ENCODE results near the gene RBM41.

RBM41 gene

GRCh38 chrX:107025545-107025944 lies 93.1 kb downstream of the RBM41 start:
- DNase-seq (ENCODE audit: low read depth, low spot score): peak; percentile 18
- TF ChIP-seq YY1 (IDR thresholded peaks at IDR 0.05; ENCODE audit: insufficient read depth, insufficient read length) (no peak), SUZ12 (IDR thresholded peaks at IDR 0.05; ENCODE audit: extremely low read depth, insufficient read depth, insufficient read length) (no peak), ZNF274 (IDR thresholded peaks at IDR 0.05; ENCODE audit: low read depth, low read length) (no peak)
- Histone ChIP-seq H3K27me3 (ENCODE audit: insufficient read depth, insufficient read length) (no peaks in the 10 kb centered on the region), H3K9me3 (ENCODE audit: insufficient read depth, low read length) (no peaks in the 10 kb centered on the region), H3K9ac (ENCODE audit: insufficient read length, low read depth) (no peak overlapping the region), H3K4me3 (ENCODE audit: insufficient read length, low read depth) (no peak overlapping the region), H3K36me3 (ENCODE audit: insufficient read depth, insufficient read length, low read length) (no peaks in the 10 kb centered on the region), H3K4me1 (ENCODE audit: insufficient read depth, insufficient read length) (no peaks in the 10 kb centered on the region)

- Histone ChIP-seq H3K9me3 (ENCODE audit: insufficient read depth, low read length) (no peaks in the 10 kb centered on the region), H3K27me3 (ENCODE audit: insufficient read depth, insufficient read length) (no peaks in the 10 kb centered on the region), H3K9ac (ENCODE audit: insufficient read length, low read depth) (no peak overlapping the region), H3K4me3 (ENCODE audit: insufficient read length, low read depth) (no peak overlapping the region), H3K36me3 (ENCODE audit: insufficient read depth, insufficient read length, low read length) (no peaks in the 10 kb centered on the region), H3K4me1 (ENCODE audit: insufficient read depth, insufficient read length) (no peaks in the 10 kb centered on the region)
- no peak for DNase-seq (ENCODE audit: low read depth, low spot score)
- TF ChIP-seq YY1 (IDR thresholded peaks at IDR 0.05; ENCODE audit: insufficient read depth, insufficient read length) (no peak), ZNF274 (IDR thresholded peaks at IDR 0.05; ENCODE audit: low read depth, low read length) (no peak), SUZ12 (IDR thresholded peaks at IDR 0.05; ENCODE audit: extremely low read depth, insufficient read depth, insufficient read length) (no peak)
These were observed 103.7 kb downstream of the RBM41 start for GRCh38 chrX:107014936-107015335.

All from NT2/D1 (cell line).